Natural killer cell (primary cell): Measurements from ENCODE around the gene DGCR2. TPM values are rescaled to one million over a fixed set of nuclear protein-coding genes. Genes with fewer than 3 reads are reported as not detected.

ENCODE experiments used
- ATAC-seq, 3 donors: fragments of 150-1000 bp in 2 of 3; fragments of 200-7000 bp in 1 of 3; cut with Tn5 transposase; 1 replicate in 1 of 3; 2 replicates in 2 of 3; pipeline ENCODE4 v1.10.0; 2021; ENCODE audit warnings: mild to moderate bottlenecking in 2 of 3, moderate library complexity in 2 of 3
- DNase-seq, 2 donors: peaks; one replicate each; pipeline versions ENCODE4 v3.0.0 to v3.0.0-alpha.2; 2013 to 2021; ENCODE audit warnings: mixed read lengths in 1 of 2
- H3K27ac ChIP-seq: one replicate; pipeline ENCODE4 v1.5.1; 2013; ENCODE audit warnings: mild to moderate bottlenecking, low read length
- H3K27me3 ChIP-seq: one replicate; pipeline ENCODE4 v1.6.1; 2013; ENCODE audit warnings: low read length; ENCODE audit not compliant: control insufficient read depth, insufficient read depth
- H3K36me3 ChIP-seq: one replicate; pipeline ENCODE4 v1.6.1; 2013; ENCODE audit warnings: low read length; ENCODE audit not compliant: control insufficient read depth, insufficient read depth
- H3K4me1 ChIP-seq: one replicate; pipeline ENCODE4 v1.6.1; 2013; ENCODE audit warnings: low read length; ENCODE audit not compliant: control insufficient read depth, insufficient read depth
- H3K4me3 ChIP-seq: one replicate; pipeline ENCODE4 v1.5.1; 2013; ENCODE audit warnings: low read length
- H3K9me3 ChIP-seq: one replicate; pipeline ENCODE4 v1.6.1; 2013; ENCODE audit warnings: low read length; ENCODE audit not compliant: control insufficient read depth, insufficient read depth
- H3K27ac Mint-ChIP-seq, 2 donors: one replicate each; pipeline ENCODE4 v1.8.0; 2022; ENCODE audit warnings: mild to moderate bottlenecking in 2 of 2, mixed read lengths in 2 of 2, moderate library complexity in 1 of 2
- H3K27me3 Mint-ChIP-seq, 2 donors: one replicate each; pipeline ENCODE4 v1.8.0; 2022; ENCODE audit warnings: low read depth in 2 of 2, mixed read lengths in 2 of 2
- H3K36me3 Mint-ChIP-seq: one replicate; pipeline ENCODE4 v1.8.0; 2022; ENCODE audit warnings: mixed read lengths
- H3K4me1 Mint-ChIP-seq, 2 donors: one replicate each; pipeline ENCODE4 v1.8.0; 2022; ENCODE audit warnings: mixed read lengths in 2 of 2
- H3K4me3 Mint-ChIP-seq: one replicate; pipeline ENCODE4 v1.8.0; 2022; ENCODE audit warnings: mild to moderate bottlenecking, moderate library complexity, mixed read lengths
- H3K9me3 Mint-ChIP-seq, 2 donors: one replicate each; pipeline ENCODE4 v1.8.0; 2022; ENCODE audit warnings: mixed read lengths in 2 of 2
- WGBS: methylation state at CpG from one replicate; pipeline ENCODE4 v1.1.7; 2013; ENCODE audit warnings: missing lambda C conversion rate; ENCODE audit not compliant: insufficient coverage; 5-methylcytosine and 5-hydroxymethylcytosine counted together
- intact Hi-C: fragments of 100-400 bp; cut with micrococcal nuclease; formaldehyde crosslinking; loops from one replicate; pipeline ENCODE4 v1.14.2; 2022
- total RNA-seq, 4 donors: library from RNA; stranded (reverse); fragments of 120-200 nt in 1 of 4; gene quantifications; one replicate each; pipeline versions ENCODE4 v1.2.3 to v1.2.4, GENCODE V29; 2013 to 2022
- TF ChIP-seq, protein P1 (sequence below): fragments of 200-600 bp; IDR thresholded peaks from one replicate; pipeline ENCODE4 v1.8.0; 2022; ENCODE audit warnings: antibody characterized with exemption

The DGCR2 gene, protein sequence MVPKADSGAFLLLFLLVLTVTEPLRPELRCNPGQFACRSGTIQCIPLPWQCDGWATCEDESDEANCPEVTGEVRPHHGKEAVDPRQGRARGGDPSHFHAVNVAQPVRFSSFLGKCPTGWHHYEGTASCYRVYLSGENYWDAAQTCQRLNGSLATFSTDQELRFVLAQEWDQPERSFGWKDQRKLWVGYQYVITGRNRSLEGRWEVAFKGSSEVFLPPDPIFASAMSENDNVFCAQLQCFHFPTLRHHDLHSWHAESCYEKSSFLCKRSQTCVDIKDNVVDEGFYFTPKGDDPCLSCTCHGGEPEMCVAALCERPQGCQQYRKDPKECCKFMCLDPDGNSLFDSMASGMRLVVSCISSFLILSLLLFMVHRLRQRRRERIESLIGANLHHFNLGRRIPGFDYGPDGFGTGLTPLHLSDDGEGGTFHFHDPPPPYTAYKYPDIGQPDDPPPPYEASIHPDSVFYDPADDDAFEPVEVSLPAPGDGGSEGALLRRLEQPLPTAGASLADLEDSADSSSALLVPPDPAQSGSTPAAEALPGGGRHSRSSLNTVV
- 10 to 100 TPM; 27.5 to 44.1 (median 41.3) TPM for total RNA-seq
- total RNA-seq (2013), result 31.4 TPM

DNA sequence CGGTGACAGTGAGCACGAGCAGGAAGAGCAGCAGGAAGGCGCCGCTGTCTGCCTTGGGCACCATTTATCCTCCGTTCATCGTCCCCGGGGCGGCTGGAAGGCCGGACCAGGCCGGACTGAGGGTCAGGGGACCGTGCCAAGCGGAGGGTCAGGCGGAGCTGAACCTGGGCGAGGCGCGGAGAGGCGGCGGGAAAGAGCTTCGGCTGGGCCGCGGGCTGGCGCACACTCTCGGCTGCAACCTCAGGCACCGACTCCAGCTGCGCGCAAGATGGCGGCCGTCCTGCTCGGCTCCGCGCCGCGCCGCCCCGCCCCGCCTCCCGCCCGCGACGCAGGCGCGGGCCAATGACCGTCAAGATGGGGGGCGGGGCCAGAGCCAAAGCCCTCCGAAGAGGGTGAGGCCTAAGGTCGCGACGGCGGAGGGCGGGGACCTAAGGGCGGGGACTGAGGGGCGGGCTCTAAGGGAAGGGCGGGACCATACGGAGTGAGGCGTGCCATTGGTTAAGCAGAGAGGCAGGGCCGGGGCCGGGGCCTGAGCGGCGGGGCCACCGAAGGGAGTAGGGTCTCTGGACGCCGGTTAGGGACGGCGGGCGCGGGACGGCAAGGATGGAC is at the start of gene DGCR2:
DGCR2 (minus strand) TSS at position 270 of the 609 bp plus-strand sequence; CDS start at position 64, 206 bp downstream.
- no peaks in the 10 kb centered on the region for H3K36me3 ChIP-seq
- peak; percentile 92 to 98 for DNase-seq
- Mint-ChIP-seq H3K4me3 (peak within 1 kb of the TSS; percentile 88), H3K36me3 (no peaks in the 10 kb centered on the region), H3K27ac (peak within 1 kb of the TSS; percentile 63 to 90), H3K9me3 (no peaks in the 10 kb centered on the region), H3K4me1 (peaks cover 36 to 43% of the 10 kb centered on the region in 2 donors), H3K27me3 (no peaks in the 10 kb centered on the region)
- H3K4me3 ChIP-seq, result peak within 1 kb of the TSS; percentile 93
- H3K27me3 ChIP-seq, result no peaks in the 10 kb centered on the region
- peak; percentile 95 to 99 (median 96) for ATAC-seq
- no peaks in the 10 kb centered on the region for H3K9me3 ChIP-seq
- H3K4me1 ChIP-seq, result peaks cover 49% of the 10 kb centered on the region
- intact Hi-C loops, result loop anchor here (1.0 to 10.0 kb wide), 6 partner anchors 13 to 355 kb away; partner anchors contain the start of genes CDC45, CLTCL1, ESS2 and HIRA
- TF ChIP-seq, protein P1, sequence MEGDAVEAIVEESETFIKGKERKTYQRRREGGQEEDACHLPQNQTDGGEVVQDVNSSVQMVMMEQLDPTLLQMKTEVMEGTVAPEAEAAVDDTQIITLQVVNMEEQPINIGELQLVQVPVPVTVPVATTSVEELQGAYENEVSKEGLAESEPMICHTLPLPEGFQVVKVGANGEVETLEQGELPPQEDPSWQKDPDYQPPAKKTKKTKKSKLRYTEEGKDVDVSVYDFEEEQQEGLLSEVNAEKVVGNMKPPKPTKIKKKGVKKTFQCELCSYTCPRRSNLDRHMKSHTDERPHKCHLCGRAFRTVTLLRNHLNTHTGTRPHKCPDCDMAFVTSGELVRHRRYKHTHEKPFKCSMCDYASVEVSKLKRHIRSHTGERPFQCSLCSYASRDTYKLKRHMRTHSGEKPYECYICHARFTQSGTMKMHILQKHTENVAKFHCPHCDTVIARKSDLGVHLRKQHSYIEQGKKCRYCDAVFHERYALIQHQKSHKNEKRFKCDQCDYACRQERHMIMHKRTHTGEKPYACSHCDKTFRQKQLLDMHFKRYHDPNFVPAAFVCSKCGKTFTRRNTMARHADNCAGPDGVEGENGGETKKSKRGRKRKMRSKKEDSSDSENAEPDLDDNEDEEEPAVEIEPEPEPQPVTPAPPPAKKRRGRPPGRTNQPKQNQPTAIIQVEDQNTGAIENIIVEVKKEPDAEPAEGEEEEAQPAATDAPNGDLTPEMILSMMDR, result no peak
- WGBS, result under 1% methylated on average over 67 of the region's 67 CpGs
- peak within 1 kb of the TSS; percentile 77 for H3K27ac ChIP-seq

DNA sequence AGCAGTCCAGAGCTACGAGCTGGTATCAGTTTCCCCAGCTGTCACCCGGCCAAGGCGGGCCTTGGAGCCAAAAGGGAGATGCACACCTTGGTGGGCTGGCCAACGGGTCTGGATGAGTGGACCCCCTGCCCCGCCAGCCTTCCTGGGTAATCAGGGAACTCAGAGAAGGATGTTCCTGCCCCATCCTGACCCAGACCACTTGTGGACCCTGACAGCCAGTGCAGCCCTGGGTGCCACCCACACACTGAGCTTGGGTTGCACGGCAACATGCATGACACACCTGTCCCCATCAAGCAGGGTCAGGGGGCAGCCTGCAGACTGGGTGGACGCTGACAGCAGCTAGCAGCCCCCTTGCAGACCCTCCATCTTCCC is 47.7 kb upstream of the DGCR2 start:
- Mint-ChIP-seq H3K27ac (peak overlapping the region in 1 of 2 donors; percentile 94), H3K4me3 (peak overlapping the region; percentile 93), H3K27me3 (peaks cover 23 to 32% of the 10 kb centered on the region in 2 donors), H3K4me1 (peaks cover 18 to 36% of the 10 kb centered on the region in 2 donors), H3K9me3 (no peaks in the 10 kb centered on the region), H3K36me3 (no peaks in the 10 kb centered on the region)
- Histone ChIP-seq H3K36me3 (no peaks in the 10 kb centered on the region), H3K27me3 (peaks cover 20% of the 10 kb centered on the region), H3K9me3 (no peaks in the 10 kb centered on the region), H3K27ac (no peak overlapping the region), H3K4me3 (no peak overlapping the region), H3K4me1 (peaks cover 47% of the 10 kb centered on the region)
- ATAC-seq (no peak), DNase-seq (no peak)
- TF ChIP-seq, protein P1, result no peak
- WGBS, result 66% methylated on average over 7 of the region's 7 CpGs
- intact Hi-C loops, result no loop called here

DNA sequence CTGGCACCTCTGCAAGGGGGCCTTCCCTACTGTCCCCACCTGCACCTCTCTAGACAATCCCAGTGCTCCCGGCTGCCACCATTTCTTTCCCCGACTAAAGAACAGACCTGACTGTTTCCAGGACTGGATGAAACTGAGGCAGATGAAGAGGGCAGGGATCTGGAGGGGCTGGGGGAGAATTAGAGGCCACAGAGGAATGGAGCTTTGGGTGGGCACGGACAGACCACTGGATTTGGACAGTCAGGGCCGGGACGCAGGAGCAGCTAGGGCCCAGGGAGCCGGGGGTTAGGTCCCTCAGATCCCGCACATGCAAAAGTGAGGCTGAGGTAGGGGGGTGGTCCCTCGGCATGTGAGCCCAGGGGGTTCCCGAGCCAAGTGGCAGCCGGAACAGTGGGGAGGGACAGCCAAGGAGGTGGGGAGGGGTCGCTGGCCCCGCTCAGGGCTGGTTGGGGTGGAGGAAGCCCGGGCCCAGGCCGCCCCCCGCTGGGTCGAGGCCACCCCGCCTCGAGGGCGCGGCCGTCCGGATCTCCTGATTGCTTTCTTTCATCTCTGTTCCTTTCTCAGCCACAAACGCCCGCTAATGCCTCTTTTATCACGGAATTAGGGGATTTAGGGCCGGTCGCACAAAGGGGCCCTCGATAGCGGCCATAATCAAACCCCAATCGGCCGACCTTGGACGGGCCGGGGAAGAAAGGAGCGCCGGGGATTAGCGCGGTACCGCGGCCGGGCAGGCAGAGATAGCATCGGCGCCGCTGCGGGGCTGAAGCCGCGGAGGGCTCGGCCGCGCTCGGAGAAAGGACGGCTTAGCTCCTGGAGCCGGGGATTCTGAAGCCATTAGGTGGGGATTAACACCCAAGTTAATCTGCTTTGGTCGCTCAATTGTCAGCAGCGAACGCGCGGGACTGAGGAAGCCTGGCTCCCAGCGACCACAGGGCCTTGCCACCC is 47.1 kb upstream of the DGCR2 start:
- no peak for ATAC-seq
- TF ChIP-seq, protein P1, result no peak
- Mint-ChIP-seq H3K36me3 (no peaks in the 10 kb centered on the region), H3K27me3 (peaks cover 23 to 32% of the 10 kb centered on the region in 2 donors), H3K4me1 (peaks cover 18 to 36% of the 10 kb centered on the region in 2 donors), H3K4me3 (peak overlapping the region; percentile 62), H3K9me3 (no peaks in the 10 kb centered on the region), H3K27ac (no peak overlapping the region)
- H3K4me1 ChIP-seq, result peaks cover 41% of the 10 kb centered on the region
- no peak for DNase-seq
- WGBS, result 9% methylated on average over 58 of the region's 58 CpGs
- H3K36me3 ChIP-seq, result no peaks in the 10 kb centered on the region
- intact Hi-C loops, result no loop called here
- H3K27me3 ChIP-seq, result peaks cover 20% of the 10 kb centered on the region
- no peak overlapping the region for H3K27ac ChIP-seq
- no peak overlapping the region for H3K4me3 ChIP-seq
- H3K9me3 ChIP-seq, result no peaks in the 10 kb centered on the region
